Activated T-cell treated with anti-CD3 and anti-CD28 coated beads for 4 hours (primary cell): Measurements from ENCODE around the gene SORCS3.

Experiments
- DNase-seq: peaks from one replicate; pipeline ENCODE4 v3.0.0-alpha.2; 2020

The SORCS3 gene

GRCh38 chr10:104924101-104924795, 283.2 kb downstream of the SORCS3 start:
- DNase-seq, result no peak

- DNase-seq, result no peak
Observed at GRCh38 chr10:104925232-104925851, 284.3 kb downstream of the SORCS3 start.

GRCh38 chr10:104928734-104929133, 287.6 kb downstream of the SORCS3 start:
- DNase-seq, result no peak

- no peak for DNase-seq
Observed at GRCh38 chr10:104931612-104932134, 290.6 kb downstream of the SORCS3 start.

GRCh38 chr10:104935656-104936055, 294.6 kb downstream of the SORCS3 start:
- DNase-seq, result no peak

GRCh38 chr10:104937567-104937966, 296.5 kb downstream of the SORCS3 start:
- DNase-seq, result no peak

GRCh38 chr10:104938031-104938430, 296.9 kb downstream of the SORCS3 start:
- DNase-seq, result no peak

- DNase-seq, result no peak
Observed at GRCh38 chr10:104941662-104942061, 300.6 kb downstream of the SORCS3 start.

GRCh38 chr10:104947314-104947713, 306.2 kb downstream of the SORCS3 start:
- no peak for DNase-seq

GRCh38 chr10:104957178-104957841, 316.2 kb downstream of the SORCS3 start:
- DNase-seq, result no peak

GRCh38 chr10:104966563-104967297, 325.6 kb downstream of the SORCS3 start:
- DNase-seq, result no peak

- DNase-seq, result no peak
Observed at GRCh38 chr10:104980368-104980767, 339.3 kb downstream of the SORCS3 start.

GRCh38 chr10:104981995-104982394, 340.9 kb downstream of the SORCS3 start:
- DNase-seq, result no peak

GRCh38 chr10:104988686-104989085, 347.6 kb downstream of the SORCS3 start:
- no peak for DNase-seq

GRCh38 chr10:104989880-104990279, 348.8 kb downstream of the SORCS3 start:
- no peak for DNase-seq

GRCh38 chr10:104993085-104993484, 352.0 kb downstream of the SORCS3 start:
- DNase-seq, result no peak

GRCh38 chr10:105001269-105001668, 360.2 kb downstream of the SORCS3 start:
- no peak for DNase-seq

GRCh38 chr10:105010411-105011121, 369.5 kb downstream of the SORCS3 start:
- DNase-seq, result no peak

- no peak for DNase-seq
Observed at GRCh38 chr10:105017116-105017515, 376.0 kb downstream of the SORCS3 start.

- DNase-seq, result no peak
Observed at GRCh38 chr10:105017691-105018090, 376.6 kb downstream of the SORCS3 start.

GRCh38 chr10:105023211-105024111, 382.4 kb downstream of the SORCS3 start:
- DNase-seq, result no peak
